NCI-H748 treated with DMSO at 0.1 percent for 48 hours (cell line): Measurements from ENCODE around the gene MYO5B.

Experiments
- DNase-seq: peaks from one replicate; lab custom pipeline; 2025; lab: John Stamatoyannopoulos, UW

MYO5B gene

GRCh38 chr18:50188652-50189051 lies 6.3 kb downstream of the MYO5B start:
- DNase-seq: no peak

GRCh38 chr18:50187659-50188058 lies 7.3 kb downstream of the MYO5B start:
- no peak for DNase-seq

- DNase-seq: no peak
Observed at GRCh38 chr18:50186385-50186784, 8.6 kb downstream of the MYO5B start.

GRCh38 chr18:50183556-50183955 lies 11.4 kb downstream of the MYO5B start:
- no peak for DNase-seq

GRCh38 chr18:50182511-50182910 lies 12.4 kb downstream of the MYO5B start:
- DNase-seq: no peak

- DNase-seq: no peak
Observed at GRCh38 chr18:50181590-50181989, 13.4 kb downstream of the MYO5B start.

- DNase-seq: no peak
Observed at GRCh38 chr18:50179465-50179864, 15.5 kb downstream of the MYO5B start.

- no peak for DNase-seq
Observed at GRCh38 chr18:50177294-50177992, 17.5 kb downstream of the MYO5B start.

- no peak for DNase-seq
Observed at GRCh38 chr18:50172367-50172766, 22.6 kb downstream of the MYO5B start.

- no peak for DNase-seq
Observed at GRCh38 chr18:50171406-50171805, 23.5 kb downstream of the MYO5B start.

GRCh38 chr18:50170004-50170403 lies 24.9 kb downstream of the MYO5B start:
- DNase-seq: no peak

- no peak for DNase-seq
Observed at GRCh38 chr18:50169149-50169548, 25.8 kb downstream of the MYO5B start.

- DNase-seq: no peak
Observed at GRCh38 chr18:50167966-50168365, 27.0 kb downstream of the MYO5B start.

- DNase-seq: no peak
Observed at GRCh38 chr18:50166901-50167300, 28.0 kb downstream of the MYO5B start.

- DNase-seq: peak; percentile 71
Observed at GRCh38 chr18:50163505-50163904, 31.4 kb downstream of the MYO5B start.

- no peak for DNase-seq
Observed at GRCh38 chr18:50162486-50163304, 32.3 kb downstream of the MYO5B start.

GRCh38 chr18:50161597-50162205 lies 33.2 kb downstream of the MYO5B start:
- no peak for DNase-seq

- no peak for DNase-seq
Observed at GRCh38 chr18:50159654-50160046, 35.3 kb downstream of the MYO5B start.

GRCh38 chr18:50158866-50159653 lies 35.9 kb downstream of the MYO5B start:
- peak; percentile 98 for DNase-seq

- no peak for DNase-seq
Observed at GRCh38 chr18:50155406-50155805, 39.5 kb downstream of the MYO5B start.

GRCh38 chr18:50154420-50154819 lies 40.5 kb downstream of the MYO5B start:
- DNase-seq: no peak

- no peak for DNase-seq
Observed at GRCh38 chr18:50152900-50153299, 42.0 kb downstream of the MYO5B start.
